Activated CD4-positive, alpha-beta T cell treated with anti-CD3 and anti-CD28 coated beads, Interleukin-2, amount 10 ng/mL, durations not matched to agents 7 days and 5 days (primary cell): ENCODE results near the gene ELK3. TPM values are rescaled to one million over a fixed set of nuclear protein-coding genes. Genes with fewer than 3 reads are reported as not detected.

Experiments
- CTCF ChIA-PET: fragments of 350-600 bp; sonication (Branson Sonifier 250); formaldehyde crosslinking; loops from one replicate; lab custom pipeline; 2021; ENCODE audit warnings: antibody characterized with exemption; lab: Charles Lee
- POLR2A ChIA-PET: fragments of 350-600 bp; sonication (Branson Sonifier 250); formaldehyde crosslinking; loops from one replicate; lab custom pipeline; 2021; ENCODE audit warnings: antibody characterized with exemption; lab: Charles Lee
- DNase-seq: peaks from one replicate; pipeline ENCODE4 v3.0.0-alpha.2; 2020
- H3K27ac Mint-ChIP-seq: one replicate; pipeline ENCODE4 v1.8.0; 2021; ENCODE audit warnings: mild to moderate bottlenecking, moderate library complexity, mixed read lengths
- H3K27me3 Mint-ChIP-seq: one replicate; pipeline ENCODE4 v1.8.0; 2021; ENCODE audit warnings: mixed read lengths
- H3K36me3 Mint-ChIP-seq: one replicate; pipeline ENCODE4 v1.8.0; 2021; ENCODE audit warnings: low read depth, mixed read lengths
- H3K4me1 Mint-ChIP-seq: one replicate; pipeline ENCODE4 v1.8.0; 2021; ENCODE audit warnings: mixed read lengths
- H3K4me3 Mint-ChIP-seq: one replicate; pipeline ENCODE4 v1.8.0; 2021; ENCODE audit warnings: mild to moderate bottlenecking, moderate library complexity, mixed read lengths
- H3K9me3 Mint-ChIP-seq: one replicate; pipeline ENCODE4 v1.8.0; 2021; ENCODE audit warnings: mixed read lengths
- total RNA-seq, 2 experiments: library from RNA; stranded (reverse); gene quantifications; one replicate each; pipeline ENCODE4 v1.2.3, GENCODE V29; 2021

The ELK3 gene
- total RNA-seq, 2 experiments from 2014 or later, result 27.3 to 33.9 TPM

DNA sequence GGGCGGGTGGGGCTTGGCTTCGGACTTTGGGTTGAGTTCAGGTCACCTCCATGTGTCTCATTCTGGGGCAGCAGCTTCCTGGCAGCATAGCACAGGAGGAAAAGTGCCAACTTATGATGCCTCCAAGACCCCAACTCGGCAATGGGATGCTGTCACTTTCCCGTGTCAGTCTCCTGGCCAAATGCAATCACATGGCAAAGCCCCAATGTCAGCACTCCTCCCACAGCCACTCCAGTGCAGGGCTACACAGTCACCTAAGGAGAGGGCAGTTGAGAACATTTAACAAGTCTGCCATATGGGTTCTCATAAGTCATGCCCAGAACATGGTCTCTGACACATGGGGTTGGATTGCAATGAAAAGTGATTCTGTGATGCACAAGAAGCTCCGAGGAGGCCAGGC, 26.7 kb downstream of the ELK3 start:
- H3K27me3 Mint-ChIP-seq, result no peaks in the 10 kb centered on the region
- ChIA-PET POLR2A (no interaction called here), CTCF (interaction anchor here (0.7 to 1.8 kb wide), 4 partner anchors 14 to 178 kb away, joined by 3 to 4 read pairs (median 3); no protein-coding TSS in a partner anchor)
- H3K4me1 Mint-ChIP-seq, result peaks cover 16% of the 10 kb centered on the region
- H3K4me3 Mint-ChIP-seq, result no peak overlapping the region
- no peak overlapping the region for H3K27ac Mint-ChIP-seq
- no peak for DNase-seq
- H3K9me3 Mint-ChIP-seq, result peaks cover 2% of the 10 kb centered on the region
- peaks cover 39% of the 10 kb centered on the region for H3K36me3 Mint-ChIP-seq

- ChIA-PET CTCF (interaction anchor here (1.0 to 1.8 kb wide), 3 partner anchors 10 to 178 kb away, joined by 3 read pairs; no protein-coding TSS in a partner anchor), POLR2A (no interaction called here)
- Mint-ChIP-seq H3K9me3 (peaks cover 2% of the 10 kb centered on the region), H3K4me3 (no peak overlapping the region), H3K36me3 (peaks cover 42% of the 10 kb centered on the region), H3K27ac (no peak overlapping the region), H3K4me1 (peaks cover 12% of the 10 kb centered on the region), H3K27me3 (no peaks in the 10 kb centered on the region)
- no peak for DNase-seq
Measured at GRCh38 chr12:96221391-96221790, 27.2 kb downstream of the ELK3 start.

GRCh38 chr12:96223411-96224218, 29.4 kb downstream of the ELK3 start:
- H3K4me3 Mint-ChIP-seq, result no peak overlapping the region

DNA sequence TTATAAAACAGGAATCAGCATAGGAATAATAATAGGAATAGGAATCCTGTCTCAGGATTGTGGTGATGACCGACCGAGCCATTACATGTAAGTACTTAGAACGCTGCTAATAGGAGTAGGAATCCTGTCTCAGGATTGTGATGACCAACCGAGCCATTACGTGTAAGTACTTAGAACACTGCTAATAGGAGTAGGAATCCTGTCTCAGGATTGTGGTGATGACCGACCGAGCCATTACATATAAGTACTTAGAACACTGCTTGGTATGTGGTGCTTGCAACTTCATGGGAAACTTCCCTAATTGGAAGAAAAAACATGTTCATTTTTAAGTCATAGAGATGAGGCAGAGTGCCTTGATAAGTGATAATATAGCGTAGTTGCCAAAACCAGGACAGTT, 30.0 kb downstream of the ELK3 start:
- CTCF ChIA-PET, result interaction anchor here (1.0 to 2.2 kb wide), 3 partner anchors 9 to 292 kb away, joined by 3 to 11 read pairs (median 8); no protein-coding TSS in a partner anchor
- Mint-ChIP-seq H3K27ac (no peak overlapping the region), H3K36me3 (peaks cover 52% of the 10 kb centered on the region), H3K27me3 (no peaks in the 10 kb centered on the region), H3K9me3 (peaks cover 2% of the 10 kb centered on the region), H3K4me3 (no peak overlapping the region), H3K4me1 (peaks cover 12% of the 10 kb centered on the region)
- POLR2A ChIA-PET, result no interaction called here
- DNase-seq, result no peak

More at GRCh38 chr12:96223411-96224218, 29.4 kb downstream of the ELK3 start:
- ChIA-PET CTCF (interaction anchor here (1.0 to 2.2 kb wide), 5 partner anchors 8 to 293 kb away, joined by 3 to 11 read pairs (median 3); no protein-coding TSS in a partner anchor), POLR2A (no interaction called here)
- Mint-ChIP-seq H3K27me3 (no peaks in the 10 kb centered on the region), H3K27ac (no peak overlapping the region), H3K36me3 (peaks cover 52% of the 10 kb centered on the region), H3K4me1 (peaks cover 12% of the 10 kb centered on the region), H3K9me3 (peaks cover 2% of the 10 kb centered on the region)
- no peak for DNase-seq

GRCh38 chr12:96225044-96225855, 31.1 kb downstream of the ELK3 start:
- Mint-ChIP-seq H3K4me1 (peaks cover 8% of the 10 kb centered on the region), H3K27me3 (no peaks in the 10 kb centered on the region), H3K4me3 (no peak overlapping the region), H3K27ac (no peak overlapping the region), H3K9me3 (peaks cover 2% of the 10 kb centered on the region), H3K36me3 (peaks cover 47% of the 10 kb centered on the region)
- POLR2A ChIA-PET, result interaction anchor here (0.6 kb wide), 1 partner anchor 850 kb away, joined by 3 read pairs; no protein-coding TSS in a partner anchor
- no peak for DNase-seq
- CTCF ChIA-PET, result interaction anchor here (0.7 to 0.9 kb wide), 2 partner anchors 10 kb away, joined by 3 read pairs; no protein-coding TSS in a partner anchor

DNA sequence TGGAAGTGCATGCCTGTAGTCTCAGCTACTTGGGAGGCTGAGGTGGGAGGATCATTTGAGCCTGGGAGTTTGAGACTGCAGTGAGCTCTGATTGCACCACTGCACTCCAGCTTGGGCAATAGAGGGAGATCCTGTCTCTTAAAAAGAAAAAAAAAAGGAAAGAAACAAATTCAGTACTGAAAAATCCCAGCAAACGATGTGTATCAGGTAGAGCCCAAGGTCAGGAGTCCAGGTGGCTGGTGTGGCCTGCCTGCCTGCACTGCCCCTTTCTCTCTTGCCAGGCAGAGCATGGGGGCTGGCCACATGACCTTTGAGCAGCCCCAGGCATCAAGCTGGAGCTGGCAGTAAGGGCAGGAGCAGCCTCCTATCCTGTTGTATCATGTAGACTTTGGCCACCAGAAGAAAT, 31.8 kb downstream of the ELK3 start:
- no peak for DNase-seq
- Mint-ChIP-seq H3K27me3 (no peaks in the 10 kb centered on the region), H3K4me3 (no peak overlapping the region), H3K27ac (peak overlapping the region; percentile 46), H3K9me3 (peaks cover 2% of the 10 kb centered on the region), H3K4me1 (peaks cover 8% of the 10 kb centered on the region), H3K36me3 (peaks cover 50% of the 10 kb centered on the region)
- CTCF ChIA-PET, result interaction anchor here (0.9 kb wide), 1 partner anchor 11 kb away, joined by 3 read pairs; no protein-coding TSS in a partner anchor
- POLR2A ChIA-PET, result no interaction called here

GRCh38 chr12:96226401-96226800, 32.2 kb downstream of the ELK3 start:
- ChIA-PET CTCF (interaction anchor here (0.7 to 1.0 kb wide), 3 partner anchors 11 to 13 kb away, joined by 3 read pairs; no protein-coding TSS in a partner anchor), POLR2A (no interaction called here)
- Mint-ChIP-seq H3K4me1 (peaks cover 8% of the 10 kb centered on the region), H3K27ac (no peak overlapping the region), H3K36me3 (peaks cover 46% of the 10 kb centered on the region), H3K9me3 (peaks cover 2% of the 10 kb centered on the region), H3K4me3 (no peak overlapping the region), H3K27me3 (no peaks in the 10 kb centered on the region)
- no peak for DNase-seq

DNA sequence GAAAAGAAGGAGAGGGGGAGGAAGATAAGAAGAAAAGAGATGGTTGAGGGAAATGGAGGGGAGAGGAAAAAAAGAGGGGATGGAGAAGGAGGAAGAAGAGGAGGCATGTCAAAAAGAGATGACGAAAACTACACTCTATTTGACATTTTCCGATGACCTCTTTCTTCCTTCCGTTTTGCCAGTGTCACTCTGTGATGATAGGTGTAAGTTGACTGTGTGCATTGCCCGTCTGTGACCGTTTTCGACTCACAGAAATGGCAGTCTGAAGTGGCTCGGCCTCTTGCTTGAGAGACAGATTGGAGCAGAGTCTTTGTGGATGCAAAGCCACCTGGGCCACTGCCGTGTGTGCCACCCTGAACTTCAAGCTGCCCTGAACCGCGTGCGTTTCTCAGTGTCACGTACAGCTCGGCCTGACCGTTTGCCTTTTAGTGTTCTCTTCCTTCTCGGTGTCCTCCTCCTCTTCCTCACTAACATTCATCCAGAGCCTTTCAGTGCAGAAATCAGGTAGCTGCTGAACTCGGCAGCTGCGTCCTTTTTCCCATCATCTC, 32.7 kb downstream of the ELK3 start:
- no peak overlapping the region for H3K4me3 Mint-ChIP-seq
- H3K27me3 Mint-ChIP-seq, result no peaks in the 10 kb centered on the region
- CTCF ChIA-PET, result interaction anchor here (0.7 to 1.2 kb wide), 3 partner anchors 10 to 12 kb away, joined by 3 to 5 read pairs (median 3); no protein-coding TSS in a partner anchor
- peaks cover 9% of the 10 kb centered on the region for H3K4me1 Mint-ChIP-seq
- peaks cover 2% of the 10 kb centered on the region for H3K9me3 Mint-ChIP-seq
- peaks cover 47% of the 10 kb centered on the region for H3K36me3 Mint-ChIP-seq
- POLR2A ChIA-PET, result no interaction called here
- no peak for DNase-seq
- H3K27ac Mint-ChIP-seq, result no peak overlapping the region

DNA sequence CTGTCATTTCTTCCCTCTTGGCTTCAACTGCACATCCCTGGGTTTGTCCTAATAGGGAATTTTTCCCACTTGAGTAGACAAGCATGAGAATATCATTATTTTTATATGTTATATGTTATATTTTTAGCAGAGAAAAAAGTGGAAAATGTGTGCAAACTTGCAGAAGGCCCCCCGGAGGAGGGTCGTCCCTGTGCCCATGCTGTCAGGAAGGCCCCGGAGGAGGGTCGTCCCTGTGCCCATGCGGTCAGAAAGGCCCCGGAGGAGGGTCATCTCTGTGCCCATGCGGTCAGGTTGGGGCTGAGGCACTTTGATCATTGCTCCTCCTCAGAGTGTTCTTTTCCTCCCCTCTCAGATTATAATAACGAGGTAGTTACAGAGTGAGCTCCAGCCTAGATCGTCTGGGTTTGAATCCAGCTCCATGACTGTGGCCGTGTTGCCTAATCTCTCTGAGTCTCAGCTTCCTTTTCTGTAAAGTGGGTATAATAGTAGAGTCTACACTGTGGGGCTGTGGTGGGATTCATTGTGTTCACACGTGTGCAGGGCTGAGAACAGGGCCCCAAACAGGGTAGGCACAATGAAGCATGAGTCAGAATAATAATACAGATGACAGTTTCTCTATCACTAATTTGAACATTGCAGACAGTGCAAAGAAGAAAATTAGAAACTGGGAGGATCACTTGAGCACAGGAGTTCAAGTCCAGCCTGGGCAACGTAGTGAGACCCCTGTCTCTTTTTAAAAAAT, 33.4 kb downstream of the ELK3 start:
- Mint-ChIP-seq H3K4me1 (peaks cover 12% of the 10 kb centered on the region), H3K27me3 (no peaks in the 10 kb centered on the region), H3K9me3 (no peaks in the 10 kb centered on the region), H3K4me3 (no peak overlapping the region), H3K27ac (no peak overlapping the region), H3K36me3 (peaks cover 44% of the 10 kb centered on the region)
- ChIA-PET CTCF (interaction anchor here (1.0 to 1.5 kb wide), 3 partner anchors 11 to 14 kb away, joined by 3 to 5 read pairs (median 3); no protein-coding TSS in a partner anchor), POLR2A (no interaction called here)
- DNase-seq, result no peak

DNA sequence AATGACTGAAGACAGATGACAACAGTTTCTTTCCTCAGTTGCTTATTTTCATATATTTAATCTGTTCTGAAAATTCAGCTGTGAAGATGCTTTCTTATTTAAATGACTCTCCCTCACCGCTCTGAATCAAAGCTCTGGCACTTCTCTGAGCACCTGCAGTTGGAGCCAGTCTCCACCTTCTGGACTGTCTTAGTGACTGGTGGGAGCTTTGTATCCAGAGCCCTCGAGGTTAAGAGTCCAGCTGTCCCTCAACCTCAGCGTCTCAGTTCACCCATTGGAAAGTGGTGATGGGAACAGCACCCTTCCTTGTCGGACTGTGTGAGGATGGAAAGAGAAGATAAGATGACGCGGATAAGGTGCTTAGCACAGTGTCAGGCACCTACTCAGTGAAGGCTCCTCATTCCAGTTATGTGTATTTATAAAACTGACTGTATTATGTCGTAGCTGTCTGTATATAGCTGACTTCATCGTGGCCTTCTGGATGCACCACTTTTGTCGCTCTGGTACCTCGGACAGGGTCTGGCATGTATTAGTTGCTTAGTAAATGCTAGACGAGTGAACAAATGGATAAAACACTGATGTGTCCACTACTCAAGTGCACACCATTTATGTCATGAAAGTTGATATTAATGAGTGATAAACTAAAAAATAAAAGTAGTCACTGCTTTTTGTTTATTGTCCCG, 34.5 kb downstream of the ELK3 start:
- Mint-ChIP-seq H3K27ac (no peak overlapping the region), H3K4me3 (no peak overlapping the region), H3K27me3 (no peaks in the 10 kb centered on the region), H3K36me3 (peaks cover 35% of the 10 kb centered on the region), H3K4me1 (peaks cover 8% of the 10 kb centered on the region), H3K9me3 (no peaks in the 10 kb centered on the region)
- POLR2A ChIA-PET, result no interaction called here
- CTCF ChIA-PET, result interaction anchor here (1.1 to 1.5 kb wide), 2 partner anchors 9 to 13 kb away, joined by 3 read pairs; no protein-coding TSS in a partner anchor
- DNase-seq, result no peak

- H3K36me3 Mint-ChIP-seq, result peaks cover 29% of the 10 kb centered on the region
- CTCF ChIA-PET, result interaction anchor here (1.0 to 2.6 kb wide), 2 partner anchors 9 to 15 kb away, joined by 3 to 7 read pairs; no protein-coding TSS in a partner anchor
- POLR2A ChIA-PET, result no interaction called here
- no peaks in the 10 kb centered on the region for H3K9me3 Mint-ChIP-seq
- H3K4me3 Mint-ChIP-seq, result no peak overlapping the region
- peaks cover 23% of the 10 kb centered on the region for H3K4me1 Mint-ChIP-seq
- no peak for DNase-seq
- H3K27ac Mint-ChIP-seq, result no peak overlapping the region
- H3K27me3 Mint-ChIP-seq, result no peaks in the 10 kb centered on the region
Measured at GRCh38 chr12:96230646-96231045, 36.5 kb downstream of the ELK3 start.
